Measurements from ENCODE around the gene C1QTNF4.
"Not testable (repeated sequence)": the region's sequence is repeated elsewhere in the genome, so short reads cannot be mapped to it uniquely, and the experiment has no call there.

Gene C1QTNF4

GRCh38 chr11:47569646-47570045 lies 24.6 kb downstream of the C1QTNF4 start:
- in situ Hi-C loops (cut with HindIII; ENCODE audit: low sequenced_read_pairs): no loop called here

GRCh38 chr11:47566149-47566698 lies 28.0 kb downstream of the C1QTNF4 start:
- in situ Hi-C loops (cut with HindIII; ENCODE audit: low sequenced_read_pairs): no loop called here

GRCh38 chr11:47565340-47566148 lies 28.7 kb downstream of the C1QTNF4 start, which contains the start of gene PTPMT1:
Gene PTPMT1, plus strand, starts transcription at chr11:47565599. Its CDS starts 24 bp downstream, at chr11:47565623.
- in situ Hi-C loops (cut with HindIII; ENCODE audit: low sequenced_read_pairs): no loop called here

GRCh38 chr11:47564933-47565339 lies 29.3 kb downstream of the C1QTNF4 start:
- in situ Hi-C loops (cut with HindIII; ENCODE audit: low sequenced_read_pairs): no loop called here

GRCh38 chr11:47564366-47564765 lies 29.8 kb downstream of the C1QTNF4 start:
- in situ Hi-C loops (cut with HindIII; ENCODE audit: low sequenced_read_pairs): not testable (repeated sequence)

- in situ Hi-C loops (cut with HindIII; ENCODE audit: low sequenced_read_pairs): not testable (repeated sequence)
Observed at GRCh38 chr11:47562393-47562792, 31.8 kb downstream of the C1QTNF4 start.

GRCh38 chr11:47560426-47560825 lies 33.8 kb downstream of the C1QTNF4 start:
- in situ Hi-C loops (cut with HindIII; ENCODE audit: low sequenced_read_pairs): no loop called here

- in situ Hi-C loops (cut with HindIII; ENCODE audit: low sequenced_read_pairs): no loop called here
Observed at GRCh38 chr11:47558695-47559094, 35.5 kb downstream of the C1QTNF4 start.

GRCh38 chr11:47557004-47557403 lies 37.2 kb downstream of the C1QTNF4 start:
- in situ Hi-C loops (cut with HindIII; ENCODE audit: low sequenced_read_pairs): not testable (repeated sequence)

- in situ Hi-C loops (cut with HindIII; ENCODE audit: low sequenced_read_pairs): no loop called here
Observed at GRCh38 chr11:47553406-47553743, 40.8 kb downstream of the C1QTNF4 start.

- in situ Hi-C loops (cut with HindIII; ENCODE audit: low sequenced_read_pairs): no loop called here
Observed at GRCh38 chr11:47552566-47553405, 41.4 kb downstream of the C1QTNF4 start, which contains the start of gene CELF1. Gene CELF1, minus strand, starts transcription at chr11:47553132. Its CDS starts 53,609 bp downstream, at chr11:47499523.

GRCh38 chr11:47552056-47552565 lies 42.1 kb downstream of the C1QTNF4 start:
- in situ Hi-C loops (cut with HindIII; ENCODE audit: low sequenced_read_pairs): no loop called here

GRCh38 chr11:47551086-47551485 lies 43.1 kb downstream of the C1QTNF4 start:
- in situ Hi-C loops (cut with HindIII; ENCODE audit: low sequenced_read_pairs): no loop called here

- in situ Hi-C loops (cut with HindIII; ENCODE audit: low sequenced_read_pairs): no loop called here
Observed at GRCh38 chr11:47550288-47551047, 43.7 kb downstream of the C1QTNF4 start.

- in situ Hi-C loops (cut with HindIII; ENCODE audit: low sequenced_read_pairs): not testable (repeated sequence)
Observed at GRCh38 chr11:47546274-47546673, 47.9 kb downstream of the C1QTNF4 start.

- in situ Hi-C loops (cut with HindIII; ENCODE audit: low sequenced_read_pairs): no loop called here
Observed at GRCh38 chr11:47545298-47545697, 48.9 kb downstream of the C1QTNF4 start.

- in situ Hi-C loops (cut with HindIII; ENCODE audit: low sequenced_read_pairs): no loop called here
Observed at GRCh38 chr11:47541070-47541469, 53.1 kb downstream of the C1QTNF4 start.

- in situ Hi-C loops (cut with HindIII; ENCODE audit: low sequenced_read_pairs): no loop called here
Observed at GRCh38 chr11:47539681-47540039, 54.6 kb downstream of the C1QTNF4 start.

All from DLD1 (cell line).